OCI-M1 (cell line): ENCODE data around the gene CPT1A.

ENCODE experiments used
- DNase-seq: peaks from one replicate; lab custom pipeline; 2025; lab: John Stamatoyannopoulos, UW

The CPT1A gene

GRCh38 chr11:68798221-68798813, 43.4 kb downstream of the CPT1A start:
- peak; percentile 87 for DNase-seq

- no peak for DNase-seq
Measured at GRCh38 chr11:68796801-68797200, 44.9 kb downstream of the CPT1A start.

GRCh38 chr11:68792400-68792966, 49.2 kb downstream of the CPT1A start:
- DNase-seq, result no peak

GRCh38 chr11:68784653-68785052, 57.1 kb downstream of the CPT1A start:
- DNase-seq, result no peak

GRCh38 chr11:68783216-68783821, 58.4 kb downstream of the CPT1A start:
- no peak for DNase-seq

- DNase-seq, result no peak
Measured at GRCh38 chr11:68782711-68783110, 59.0 kb downstream of the CPT1A start.

DNA sequence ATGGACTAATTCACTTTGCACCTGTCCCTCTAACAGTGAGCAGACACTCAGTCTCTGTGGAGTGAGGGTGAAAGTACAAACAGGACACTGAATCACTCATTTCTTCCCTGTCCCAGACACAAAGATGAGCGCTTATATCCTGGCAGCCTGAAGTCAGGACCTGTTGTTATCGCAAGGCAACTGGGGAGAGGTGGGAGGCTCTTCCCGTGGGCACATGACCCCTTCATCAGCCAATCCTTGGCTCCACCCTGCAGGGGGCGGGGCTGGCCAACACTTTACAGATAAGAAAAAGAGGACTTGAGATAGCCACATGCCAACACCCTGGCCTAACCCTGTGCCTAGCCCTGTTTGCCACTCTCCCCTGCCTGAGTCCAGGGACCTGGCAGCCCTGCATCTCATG, 60.9 kb downstream of the CPT1A start:
- DNase-seq, result peak; percentile 99

- DNase-seq, result no peak
Measured at GRCh38 chr11:68778205-68778604, 63.5 kb downstream of the CPT1A start.

- DNase-seq, result no peak
Measured at GRCh38 chr11:68776442-68777235, 65.1 kb downstream of the CPT1A start.

GRCh38 chr11:68775951-68776388, 65.7 kb downstream of the CPT1A start:
- DNase-seq, result no peak

- no peak for DNase-seq
Measured at GRCh38 chr11:68774194-68774585, 67.5 kb downstream of the CPT1A start.

DNA sequence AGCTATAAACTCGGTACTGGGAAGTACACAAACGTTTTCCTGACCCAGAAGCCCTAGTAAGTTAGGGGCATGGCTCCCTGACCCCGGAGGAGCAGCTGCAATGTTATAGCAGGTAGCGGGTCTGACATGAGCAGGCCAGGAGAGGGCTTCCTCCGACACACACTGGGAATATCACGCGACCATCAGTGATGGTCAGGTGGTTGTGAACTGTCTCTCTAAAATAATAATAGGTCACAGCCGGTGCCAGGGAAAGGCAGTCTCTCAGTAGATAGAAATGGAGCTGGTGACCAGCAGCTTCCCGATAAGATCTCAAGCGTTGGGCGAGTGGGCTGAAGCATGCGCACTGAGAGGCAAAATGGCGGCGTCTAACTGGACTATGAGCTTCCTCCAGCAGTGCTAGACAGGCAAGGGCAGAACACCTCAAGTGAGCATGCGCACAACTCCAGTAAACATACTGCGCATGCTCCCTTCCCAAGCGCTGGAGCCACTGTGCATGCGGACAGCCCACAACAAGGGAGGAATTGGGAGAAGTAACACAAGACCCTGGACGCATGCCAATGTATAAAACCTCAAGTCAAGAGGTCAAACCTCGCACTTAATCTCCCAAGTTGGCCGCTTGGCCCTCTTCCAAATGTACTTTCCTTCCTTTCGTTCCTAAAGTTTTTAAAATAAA, 68.1 kb downstream of the CPT1A start:
- no peak for DNase-seq

DNA sequence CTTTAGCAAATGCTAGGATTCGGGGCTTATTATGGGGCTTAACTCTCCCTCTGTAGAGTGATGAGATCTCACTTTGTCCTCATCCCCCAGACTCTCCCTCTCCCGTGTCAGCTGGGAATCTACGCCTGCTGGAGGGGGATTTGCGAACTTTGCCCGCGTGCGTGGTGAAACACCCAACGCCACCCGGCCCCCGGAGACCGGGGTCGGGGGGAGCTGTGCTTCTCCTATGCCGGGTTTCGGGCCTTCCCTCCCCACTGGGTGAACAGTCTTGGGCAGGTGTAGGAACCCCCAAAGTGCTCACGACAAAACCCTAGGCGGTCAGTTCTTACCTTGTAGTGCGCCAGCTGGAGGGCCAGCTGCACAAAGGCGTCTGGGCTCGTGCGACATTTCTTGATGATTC, 68.8 kb downstream of the CPT1A start:
- DNase-seq, result no peak

GRCh38 chr11:68770781-68771180, 70.9 kb downstream of the CPT1A start:
- DNase-seq, result no peak

GRCh38 chr11:68767672-68768071, 74.0 kb downstream of the CPT1A start:
- DNase-seq, result no peak

DNA sequence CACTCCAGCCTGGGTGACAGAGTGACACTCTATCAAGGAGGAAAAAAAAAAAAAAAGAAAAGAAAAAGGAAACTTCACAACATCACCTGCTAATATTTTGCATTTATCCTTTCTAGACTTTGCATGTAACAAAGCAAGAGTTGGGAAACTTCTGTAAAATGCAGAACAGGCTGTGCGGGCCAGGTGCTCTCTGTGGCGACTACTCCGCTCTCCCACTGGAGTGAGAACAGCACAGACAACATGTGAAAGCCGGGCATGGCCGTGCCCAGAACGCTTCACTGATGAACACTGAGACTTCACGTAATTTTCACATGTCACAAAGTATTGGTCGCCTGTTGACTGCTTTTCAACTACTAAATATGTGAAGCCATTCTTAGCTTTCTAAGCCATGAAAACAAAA, 74.9 kb downstream of the CPT1A start:
- DNase-seq, result no peak

- DNase-seq, result no peak
Measured at GRCh38 chr11:68764746-68765145, 77.0 kb downstream of the CPT1A start.

DNA sequence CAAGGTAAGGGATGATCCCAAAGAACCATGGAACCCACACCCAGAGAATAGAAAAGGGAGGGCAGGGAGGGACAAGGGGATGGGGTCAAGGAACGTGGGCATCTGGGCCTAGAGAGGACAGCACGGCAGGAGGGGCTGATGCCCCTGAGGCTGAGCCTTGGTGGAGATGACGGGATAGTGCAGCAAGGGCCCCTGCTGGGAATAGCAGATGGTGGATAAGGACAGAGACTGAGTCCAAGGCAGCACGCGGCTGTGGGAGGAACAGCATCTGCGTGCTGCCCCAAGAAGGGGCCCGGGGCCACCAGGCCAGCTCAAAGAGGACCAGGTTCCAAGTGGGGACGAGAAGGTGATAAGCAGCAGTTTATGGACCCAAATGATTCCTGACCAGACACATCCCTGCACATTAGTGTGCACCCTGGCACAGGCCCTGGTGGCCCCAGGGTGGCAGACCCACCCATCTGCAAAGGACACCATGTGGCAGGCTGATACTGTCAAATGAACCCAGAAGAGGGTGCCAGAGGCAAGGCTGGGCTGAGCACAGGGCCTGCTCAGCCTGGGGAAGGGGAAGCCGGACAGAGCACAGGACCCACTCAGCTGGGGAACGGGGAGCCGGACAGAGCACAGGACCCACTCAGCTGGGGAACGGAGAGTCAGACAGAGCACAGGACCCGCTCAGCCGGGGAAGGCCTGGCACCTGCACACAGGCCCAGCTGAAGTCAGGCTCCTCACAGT, 77.6 kb downstream of the CPT1A start:
- DNase-seq, result no peak

- DNase-seq, result no peak
Measured at GRCh38 chr11:68763181-68763721, 78.5 kb downstream of the CPT1A start.

DNA sequence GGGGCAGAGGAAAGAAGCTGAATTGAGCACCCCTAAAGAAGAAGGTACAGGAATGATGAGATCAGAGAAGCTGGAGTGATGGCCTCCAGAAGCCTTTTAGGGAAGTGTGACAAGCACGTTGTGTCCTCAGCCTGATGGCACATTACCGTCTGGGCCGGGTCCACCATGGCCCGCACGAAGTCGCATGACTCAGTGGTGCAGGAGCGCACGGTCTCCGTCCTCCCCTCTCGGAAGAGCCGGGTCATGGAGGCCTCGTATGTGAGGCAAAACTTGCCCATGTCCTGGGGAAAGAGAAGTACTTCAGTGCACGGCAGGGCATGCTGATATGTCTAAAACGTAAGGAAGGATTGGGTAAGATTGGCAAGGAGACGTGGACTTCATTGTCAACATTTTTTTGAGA, 79.2 kb downstream of the CPT1A start:
- no peak for DNase-seq

GRCh38 chr11:68761801-68762200, 79.9 kb downstream of the CPT1A start:
- no peak for DNase-seq
